IPS-NIHi7 (cell line): ENCODE results near the gene SHISAL1.

Experiments
- DNase-seq: peaks from one replicate; pipeline ENCODE4 v3.0.0; 2012; ENCODE audit warnings: mixed read lengths; ENCODE audit errors: extremely low spot score

Gene SHISAL1

DNA sequence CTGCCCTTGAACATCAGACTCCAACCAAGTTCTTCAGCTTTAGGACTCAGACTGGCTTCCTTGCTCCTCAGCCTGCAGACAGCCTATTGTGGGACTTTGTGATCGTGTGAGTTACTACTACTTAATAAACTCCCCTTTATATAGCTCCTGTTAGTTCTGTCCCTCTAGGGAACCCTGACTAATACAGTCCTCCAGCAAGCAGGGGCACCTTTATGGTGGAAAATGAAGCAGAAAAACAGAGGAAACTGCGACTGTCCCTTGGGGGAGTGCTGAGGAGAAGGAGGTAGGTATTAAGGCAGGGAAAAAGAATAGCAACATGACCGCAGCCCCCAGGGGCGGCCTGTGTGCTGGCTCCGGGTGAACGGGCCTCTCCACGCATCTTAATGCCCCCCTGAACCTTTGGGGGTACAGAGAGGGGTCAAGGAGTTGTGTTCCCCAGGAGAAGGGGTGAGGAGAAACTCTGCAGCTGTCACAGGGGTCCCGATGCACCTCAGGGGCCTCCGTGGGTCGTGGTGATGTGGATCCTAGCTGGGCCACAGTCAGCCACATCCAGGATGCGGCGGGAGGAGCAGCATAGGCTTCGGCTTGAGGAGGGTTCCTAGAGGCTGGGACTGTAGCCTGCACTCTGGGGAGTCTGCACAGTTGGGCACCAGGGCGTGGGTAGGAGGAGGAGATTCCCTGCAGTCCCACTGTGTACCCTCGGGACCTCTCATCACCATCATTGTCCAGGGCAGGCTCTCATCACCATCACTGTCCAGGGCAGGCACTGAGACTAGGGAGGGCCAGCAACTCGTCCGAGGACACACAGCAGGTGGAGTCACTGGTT lies 34.3 kb downstream of the SHISAL1 start:
- DNase-seq, result no peak

DNA sequence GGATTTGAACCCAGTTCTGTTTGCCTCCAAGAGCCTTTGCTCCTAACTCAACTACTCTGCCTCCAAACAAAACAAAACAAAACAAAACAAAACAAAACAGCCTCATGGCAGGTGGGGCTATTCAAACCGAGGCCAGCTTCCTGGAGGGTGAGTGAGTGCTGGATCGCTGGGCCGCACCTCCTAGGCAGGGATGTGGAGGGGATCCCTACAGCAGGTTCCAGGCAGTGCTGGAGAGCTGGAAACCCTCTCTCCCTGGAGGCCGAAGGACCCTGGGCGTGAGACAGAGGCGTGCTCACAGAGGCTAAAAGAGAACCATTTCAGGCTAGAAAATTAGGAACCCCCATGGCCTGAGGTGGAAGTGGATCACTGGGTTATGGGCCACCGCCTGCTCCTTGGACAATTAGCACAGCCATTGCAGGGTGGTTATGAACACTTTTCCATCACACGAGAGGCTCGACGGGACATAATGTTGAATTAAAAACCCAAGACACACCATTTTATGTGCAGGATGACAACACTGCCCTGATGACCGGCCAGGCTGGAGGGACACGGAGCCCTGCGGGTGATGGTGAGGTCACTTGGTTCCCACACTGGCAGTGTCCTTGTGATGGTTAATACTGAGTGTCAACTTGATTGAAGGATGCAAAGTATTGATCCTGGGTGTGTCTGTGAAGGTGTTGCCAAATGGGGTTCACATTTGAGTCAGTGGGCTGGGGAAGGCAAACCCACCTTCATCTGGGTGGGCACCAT lies 35.2 kb downstream of the SHISAL1 start:
- no peak for DNase-seq

DNA sequence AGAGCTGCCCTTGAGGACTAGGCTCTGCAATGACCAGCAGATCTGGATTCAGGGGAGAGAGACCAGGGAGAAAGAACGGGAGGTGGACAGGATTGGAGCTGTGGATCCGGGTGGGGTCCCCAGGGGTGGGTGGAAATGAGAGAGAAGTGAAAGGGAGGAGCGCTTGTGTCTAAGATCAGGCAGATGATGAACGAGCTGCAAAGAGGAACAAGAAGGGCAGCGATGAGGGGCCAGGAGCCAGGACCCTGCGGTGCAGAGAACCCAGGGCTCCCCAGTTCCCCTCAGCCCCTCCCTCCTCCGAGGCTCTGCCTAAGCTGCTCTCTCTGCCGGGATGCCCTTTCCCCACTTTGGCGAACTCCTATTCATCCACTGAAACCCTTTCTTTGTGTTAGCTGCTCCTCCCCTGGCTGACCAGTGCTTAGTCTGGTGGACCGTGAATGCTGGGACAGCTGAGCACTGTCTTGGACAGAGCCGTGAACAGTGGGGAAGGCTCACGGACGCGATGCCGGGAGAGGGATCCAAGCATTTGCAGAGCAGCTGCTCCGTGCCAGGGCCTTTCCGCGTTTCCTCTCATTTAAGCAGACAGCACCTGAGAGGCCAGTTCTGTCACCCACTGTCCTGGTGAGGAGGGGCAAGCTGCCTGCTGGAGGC lies 35.9 kb downstream of the SHISAL1 start:
- DNase-seq, result no peak

DNA sequence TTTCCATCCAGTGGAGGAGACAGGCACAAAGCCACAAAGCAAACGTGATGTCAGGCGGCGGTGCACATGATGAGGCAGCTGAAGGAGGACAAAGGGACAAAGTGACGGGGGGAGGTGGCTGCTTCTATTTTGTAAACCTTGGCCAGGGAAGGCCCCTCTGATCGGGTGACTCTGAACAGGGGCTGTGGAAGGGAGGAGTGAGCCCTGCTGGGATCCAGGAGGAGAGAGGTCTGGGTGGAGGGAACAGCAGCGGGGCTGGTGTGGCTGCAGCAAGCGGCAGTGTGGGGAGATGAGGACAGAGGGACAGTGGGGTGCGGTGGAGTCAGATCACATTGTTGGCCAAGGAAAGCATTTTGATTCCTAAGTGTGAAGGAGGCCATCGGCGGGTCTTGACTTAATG lies 36.7 kb downstream of the SHISAL1 start:
- DNase-seq, result no peak

DNA sequence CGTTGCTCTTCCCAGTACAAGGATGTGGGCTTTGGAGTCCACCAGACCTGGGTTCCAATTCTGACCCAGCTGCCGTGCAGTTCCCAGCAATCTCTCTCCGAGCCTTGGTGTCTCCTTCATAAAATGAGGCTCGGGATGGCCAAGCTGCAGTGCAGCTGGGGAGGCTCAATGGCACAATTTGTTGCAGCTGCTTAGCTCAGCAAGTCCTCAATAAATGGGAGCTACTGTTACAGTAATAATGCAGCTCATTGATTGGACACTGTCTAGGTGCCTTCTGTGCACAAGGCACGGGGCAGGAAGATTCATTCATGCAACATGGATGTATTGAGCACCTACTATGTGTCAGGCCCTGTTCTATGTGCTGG lies 37.1 kb downstream of the SHISAL1 start:
- DNase-seq, result no peak

DNA sequence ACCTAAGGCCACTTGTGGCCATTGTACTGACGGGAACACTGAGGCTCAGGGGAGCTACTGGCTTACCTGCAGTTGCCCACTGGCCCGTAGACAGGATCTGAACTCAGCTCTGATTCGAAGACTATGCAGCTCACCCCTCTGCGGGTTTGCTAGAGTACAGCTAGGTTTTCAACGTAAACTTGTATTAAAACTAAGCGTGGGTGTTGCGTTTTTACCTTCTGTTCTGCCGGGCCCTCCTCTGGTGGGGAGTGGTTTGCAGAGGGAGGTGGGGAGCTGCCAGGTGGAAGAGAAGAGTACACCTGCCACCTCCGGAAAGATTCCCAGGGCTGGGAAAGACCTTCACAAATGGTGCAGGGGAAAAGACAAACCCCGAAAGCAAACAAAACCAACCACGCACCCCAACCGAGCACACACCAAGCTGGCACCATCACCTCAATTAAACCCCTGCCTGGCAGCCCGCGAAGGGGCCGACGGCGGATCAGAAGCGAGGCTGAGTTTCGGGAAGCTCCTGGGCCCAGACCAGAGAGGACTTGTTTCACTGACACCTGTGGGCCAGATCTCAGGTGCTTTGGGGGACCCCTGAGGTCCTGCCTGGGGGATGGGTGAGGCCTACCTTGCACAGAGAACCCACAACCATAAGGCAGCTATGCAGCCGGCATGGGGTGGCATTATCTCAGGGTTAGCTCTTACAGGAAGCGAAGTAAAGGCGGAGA lies 37.7 kb downstream of the SHISAL1 start:
- DNase-seq, result no peak

DNA sequence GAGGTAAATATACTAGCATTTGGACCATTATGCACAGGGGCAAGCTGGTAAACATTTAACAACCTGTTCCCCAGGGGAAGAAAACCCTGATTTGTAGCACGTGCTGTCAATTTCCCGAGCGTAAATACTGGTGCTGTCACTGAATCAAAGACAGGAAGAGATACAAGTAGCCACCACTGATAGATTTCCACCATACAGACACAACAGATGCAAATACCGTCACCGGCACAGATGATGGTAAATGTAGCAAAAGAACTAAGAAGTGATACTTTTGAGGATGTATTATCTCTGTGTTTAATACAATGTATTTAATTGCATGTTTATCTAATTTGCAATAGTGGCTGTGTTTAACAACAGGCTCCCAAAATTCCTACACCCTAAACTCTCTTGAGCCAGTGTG lies 39.6 kb downstream of the SHISAL1 start:
- no peak for DNase-seq

DNA sequence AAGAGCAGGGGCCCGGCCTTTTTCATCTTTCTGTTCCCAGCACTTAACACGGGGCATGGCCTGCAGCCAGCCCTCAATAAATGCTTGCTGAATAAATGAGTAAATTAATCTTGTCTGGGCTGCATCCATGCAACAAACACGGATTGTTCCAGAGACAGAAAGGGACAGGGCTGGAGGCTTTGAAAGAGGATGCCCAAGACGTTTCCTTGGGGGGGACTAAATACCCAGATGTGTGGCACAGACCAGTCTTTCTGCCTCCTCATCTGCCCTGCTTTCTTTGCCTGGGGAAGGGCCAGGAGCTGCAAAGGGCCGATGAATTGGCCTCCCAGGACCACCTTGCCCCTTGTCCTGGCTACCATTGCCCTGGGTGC lies 40.4 kb downstream of the SHISAL1 start:
- DNase-seq, result no peak

DNA sequence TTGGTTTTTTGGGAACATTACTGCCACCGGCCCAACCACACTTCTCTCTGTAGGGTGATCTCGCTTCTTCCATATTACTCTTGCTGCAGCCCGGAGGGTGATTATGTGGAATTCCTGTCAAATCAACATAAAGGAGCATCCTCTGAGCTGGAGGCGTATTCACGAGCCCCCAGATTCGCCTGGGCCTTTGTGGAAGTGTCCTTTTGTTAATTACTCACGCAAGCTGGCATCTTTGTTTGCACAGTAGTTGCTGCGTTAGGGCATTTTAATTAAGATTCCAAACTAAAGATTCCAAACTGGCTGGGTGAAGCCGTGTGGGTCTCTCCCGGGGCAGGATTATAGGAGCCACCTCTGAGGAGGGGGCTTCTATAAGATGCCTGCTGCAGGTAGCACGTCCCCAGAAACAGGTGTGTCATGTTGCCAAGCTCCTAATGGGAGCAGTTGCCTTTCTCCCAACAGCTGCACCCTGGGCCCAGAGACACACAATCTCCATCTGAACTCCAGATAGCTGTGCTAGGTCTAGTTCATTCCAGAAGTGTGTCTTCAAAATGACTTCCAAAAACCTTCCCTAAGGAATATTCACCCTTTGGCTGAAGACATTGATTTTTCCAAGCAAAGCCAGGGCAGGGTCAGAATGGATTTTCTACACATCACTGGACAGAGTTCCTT lies 40.9 kb downstream of the SHISAL1 start:
- DNase-seq, result no peak

DNA sequence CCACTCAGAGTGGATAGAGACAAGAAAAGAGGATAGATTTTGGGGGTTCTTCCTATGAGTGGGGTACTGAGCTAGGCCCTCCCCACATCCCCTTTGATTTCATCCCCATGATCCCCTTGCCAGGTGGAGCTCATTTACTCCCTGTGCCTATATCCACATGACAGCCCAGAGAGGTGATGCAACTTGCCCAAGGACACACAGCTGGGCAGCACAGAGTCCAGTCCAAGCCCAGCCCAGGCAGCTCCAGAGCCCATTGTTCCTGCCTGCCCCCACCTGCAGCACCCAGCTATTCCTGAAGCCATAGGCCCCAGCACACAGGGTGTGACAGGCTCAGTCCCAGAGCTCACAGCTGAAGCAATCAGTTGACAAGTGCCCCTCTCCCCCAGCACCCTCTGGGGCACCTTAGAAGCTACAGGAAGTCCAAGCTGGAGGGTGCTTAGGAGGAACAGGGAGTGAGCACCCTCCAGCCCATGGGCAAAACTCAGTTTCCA lies 41.7 kb downstream of the SHISAL1 start:
- no peak for DNase-seq

DNA sequence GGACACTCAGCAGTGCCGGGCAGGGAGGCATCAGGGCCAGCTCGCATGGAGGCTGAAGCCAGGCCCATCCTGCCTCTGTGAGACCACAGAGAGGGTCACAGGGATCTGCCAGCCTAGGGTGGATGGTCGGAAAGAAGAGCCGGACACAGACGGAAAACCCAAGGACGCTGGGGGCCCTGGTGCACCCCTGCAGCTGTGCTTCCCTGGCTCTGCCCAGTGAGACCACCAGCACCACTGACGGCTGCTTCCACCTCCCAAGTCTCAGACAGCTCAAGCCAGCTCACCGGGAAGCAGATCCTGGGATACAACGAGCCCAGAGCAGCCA lies 42.2 kb downstream of the SHISAL1 start:
- no peak for DNase-seq

DNA sequence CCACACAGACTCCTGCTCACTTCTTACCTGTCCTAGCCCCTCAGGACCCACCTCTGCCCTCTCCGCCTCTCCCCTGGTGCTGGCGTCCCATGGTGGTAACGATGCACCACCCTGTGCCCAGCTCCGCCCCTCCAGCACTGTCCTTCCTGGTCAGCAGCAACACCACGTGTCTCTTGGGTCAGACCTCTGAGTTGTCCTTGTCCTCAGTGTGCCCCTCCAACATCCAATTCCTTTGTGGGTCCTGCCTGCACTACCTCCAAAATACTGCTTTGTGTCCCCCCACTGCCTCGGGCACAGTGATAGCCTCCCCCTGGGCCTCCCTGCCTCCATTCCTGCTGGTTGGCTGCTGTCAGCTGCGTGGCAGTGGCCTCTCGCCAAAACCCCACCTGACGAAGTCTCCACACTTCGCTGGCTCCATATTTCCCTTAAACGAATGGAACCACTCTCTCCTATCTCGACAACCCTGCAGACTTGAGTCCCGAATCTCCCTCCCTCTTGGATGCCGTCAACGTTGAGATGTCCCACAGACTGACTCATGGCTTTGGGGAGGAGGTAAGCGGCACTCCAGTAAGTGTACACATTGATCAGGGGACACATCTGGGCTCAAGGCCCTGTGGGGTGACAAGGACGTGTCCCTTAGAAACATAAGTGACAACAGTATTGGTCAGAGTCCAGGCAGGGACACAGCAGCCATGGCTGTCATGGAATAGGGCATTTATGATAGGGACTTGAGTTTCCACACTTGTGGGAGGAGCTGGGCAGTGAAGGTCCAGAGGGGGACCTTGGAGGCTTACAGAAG lies 42.8 kb downstream of the SHISAL1 start:
- no peak for DNase-seq

DNA sequence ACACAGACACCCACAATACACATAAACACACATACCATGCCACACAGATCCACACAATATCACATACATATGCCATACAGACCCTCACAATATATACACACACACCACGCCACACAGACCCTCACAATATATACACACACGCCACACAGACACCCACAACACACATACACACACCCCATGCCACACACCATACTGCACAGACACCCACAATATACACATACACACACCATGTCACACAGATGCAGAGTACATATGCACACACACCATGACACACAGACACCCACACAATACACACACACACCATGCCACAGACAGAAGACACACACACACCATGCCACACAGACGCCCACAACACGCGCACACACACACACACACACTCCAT lies 43.6 kb downstream of the SHISAL1 start:
- no peak for DNase-seq

DNA sequence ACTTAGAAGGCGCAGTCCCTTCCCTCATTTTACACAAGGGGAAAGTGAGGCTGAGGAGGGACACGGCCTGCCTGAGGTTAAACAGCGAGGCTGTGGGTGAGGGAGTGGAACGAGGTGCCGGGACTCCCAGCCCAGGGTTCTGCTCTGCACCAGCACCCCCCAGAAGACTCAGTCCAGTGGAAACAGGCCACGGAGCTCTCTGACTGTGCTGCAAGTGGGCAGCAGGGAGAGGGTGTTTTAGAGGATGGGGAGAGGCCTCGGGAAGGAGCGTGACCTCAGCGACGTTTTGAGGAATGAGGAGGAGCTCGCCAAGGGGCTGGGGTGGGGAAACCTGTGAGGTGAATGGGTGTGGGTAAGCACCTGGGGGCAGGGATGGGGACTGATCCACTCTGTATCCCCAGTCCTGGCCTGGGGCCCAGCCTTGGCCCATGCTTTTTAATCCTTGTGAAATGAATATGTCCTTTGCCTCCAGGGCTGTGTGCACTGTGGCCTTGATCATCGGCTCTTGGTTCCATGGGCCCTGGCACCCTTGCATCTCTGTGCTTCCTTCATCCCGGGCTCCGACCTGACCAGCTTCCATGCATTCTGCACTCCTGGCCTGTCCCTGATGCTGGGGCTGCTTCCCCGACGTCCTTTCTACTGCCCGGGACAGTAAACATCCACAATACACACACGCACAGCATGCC lies 44.2 kb downstream of the SHISAL1 start:
- no peak for DNase-seq

DNA sequence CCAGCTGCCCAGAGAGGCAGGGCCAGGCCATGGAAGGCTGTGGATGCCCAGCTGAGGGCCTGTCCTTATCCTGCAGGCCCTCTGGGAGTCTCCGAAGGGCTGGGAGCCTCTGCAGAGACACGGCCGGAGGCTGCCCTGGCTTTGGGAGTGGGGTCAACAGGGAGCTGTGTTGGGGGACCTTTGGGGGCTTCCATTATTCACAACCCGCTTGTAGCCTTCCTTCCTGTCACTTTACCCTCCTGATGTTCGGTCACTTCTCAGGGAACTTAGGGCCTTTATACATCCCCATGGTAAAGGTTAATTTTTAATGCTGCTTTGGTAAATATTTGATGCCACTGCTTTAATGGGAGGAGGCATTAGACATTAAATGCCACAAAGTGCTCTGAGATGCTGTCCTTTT lies 44.9 kb downstream of the SHISAL1 start:
- DNase-seq, result no peak

DNA sequence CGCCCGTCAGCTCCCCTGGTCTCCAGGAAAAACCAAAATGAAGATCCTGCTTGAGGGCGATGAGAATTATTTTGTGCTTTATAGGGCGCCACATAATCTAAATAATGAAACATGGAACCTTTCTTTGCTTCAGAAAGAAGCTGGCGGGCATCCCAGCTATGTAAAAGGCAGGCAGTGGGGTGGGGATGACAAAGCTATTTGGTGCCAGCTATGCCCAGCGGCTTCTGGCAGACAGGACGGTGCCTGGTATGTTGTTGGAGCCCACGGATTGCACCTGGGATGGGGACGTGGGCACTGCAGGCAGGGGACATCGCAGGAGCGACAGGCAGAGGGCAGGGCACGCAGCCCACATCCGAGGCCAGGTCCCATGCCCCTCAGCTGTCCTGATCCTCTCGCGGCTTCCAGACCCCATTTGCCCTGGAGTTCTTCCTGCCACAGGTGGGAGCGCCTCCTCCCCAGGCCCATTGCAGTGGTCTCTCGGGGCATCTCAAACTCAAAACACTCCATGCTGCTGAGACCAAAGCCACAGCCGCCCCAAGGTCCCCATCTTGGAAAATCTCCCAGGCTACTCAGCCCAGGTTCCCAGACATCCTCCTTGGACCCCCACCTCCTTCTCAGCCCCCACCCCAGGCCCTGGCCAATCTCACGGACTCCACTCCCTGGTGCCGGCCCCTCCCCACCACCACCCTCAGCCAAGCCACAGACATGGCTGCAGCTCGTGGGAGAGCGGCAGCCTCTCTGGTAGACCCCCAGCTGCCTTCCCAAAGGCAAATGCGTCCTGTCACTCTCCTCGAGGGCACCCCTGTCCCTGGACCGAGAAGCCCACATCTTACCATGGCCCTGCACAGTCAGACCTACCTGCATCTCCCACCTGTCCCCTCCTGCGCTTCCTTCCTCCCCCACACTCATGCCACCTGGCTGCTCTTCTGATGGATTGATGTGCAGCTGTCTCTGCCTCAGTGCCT lies 45.7 kb downstream of the SHISAL1 start:
- DNase-seq, result no peak

DNA sequence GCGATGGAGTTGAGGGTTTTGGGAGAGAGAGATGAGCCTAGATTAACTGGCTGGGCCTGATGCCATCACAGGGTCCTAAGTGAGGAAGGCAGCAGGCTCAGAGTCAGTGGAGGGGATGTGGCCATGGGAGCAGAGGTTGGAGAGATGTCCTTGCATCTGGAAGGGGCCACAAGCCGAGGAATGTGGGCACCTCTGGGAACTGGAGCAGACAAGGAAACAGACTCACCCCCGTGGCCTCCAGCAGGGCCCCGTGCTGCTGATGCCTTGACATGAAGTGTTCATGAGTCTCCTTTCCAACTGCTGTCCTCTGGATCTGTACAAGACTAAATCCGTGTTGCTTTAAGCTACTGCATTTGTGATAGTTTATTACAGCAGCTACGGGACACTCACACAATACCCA lies 49.2 kb downstream of the SHISAL1 start:
- DNase-seq, result no peak

DNA sequence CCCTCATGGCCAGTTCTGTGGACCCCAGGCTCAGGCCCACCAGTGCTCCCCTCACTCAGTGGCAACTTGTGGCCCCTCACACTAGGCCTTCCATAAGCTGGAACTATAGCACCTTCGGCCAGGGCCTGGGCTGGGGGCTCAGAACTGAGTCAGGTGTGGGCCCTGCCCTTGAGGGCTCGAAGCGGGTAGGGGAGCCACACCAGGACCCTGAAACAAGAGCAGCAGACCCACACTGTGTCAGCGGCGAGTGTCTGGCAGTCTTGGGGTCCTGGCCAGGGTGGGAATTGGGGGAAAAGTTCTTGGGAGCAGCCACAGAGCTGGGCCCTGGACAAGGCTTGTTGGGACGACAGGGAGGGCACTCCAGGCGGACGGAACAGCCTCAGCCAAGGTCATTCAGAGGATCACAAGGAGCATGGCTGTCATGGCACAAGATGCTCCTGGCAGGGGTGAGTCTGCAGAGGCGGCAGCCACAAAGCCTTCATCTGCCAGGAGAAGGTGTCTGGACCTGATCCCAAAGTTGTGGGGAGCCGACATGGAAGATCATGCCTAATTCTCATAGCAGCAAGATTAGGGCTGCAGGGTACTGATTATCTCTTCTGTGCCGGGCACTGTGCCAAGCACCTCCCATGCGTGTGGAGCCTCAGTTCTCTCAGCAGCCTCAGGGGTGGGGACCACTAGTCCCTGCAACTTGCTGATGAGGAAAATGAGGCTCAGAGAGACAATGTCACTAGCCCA lies 50.7 kb downstream of the SHISAL1 start:
- DNase-seq, result no peak
